HG03442 (cell line): Measurements from ENCODE around the gene CEP44.
A peak's percentile ranks its signal among the peaks of the same experiment; 100 is the strongest.
"Not testable (repeated sequence)": the region's sequence is repeated elsewhere in the genome, so short reads cannot be mapped to it uniquely, and the experiment has no call there.

Source experiments
- ATAC-seq: cut with Tn5 transposase; IDR thresholded peaks from one replicate; pipeline ENCODE4 v1.9.1; 2021; ENCODE audit warnings: mild to moderate bottlenecking, moderate library complexity; ENCODE audit not compliant: unreplicated experiment

CEP44 gene, protein sequence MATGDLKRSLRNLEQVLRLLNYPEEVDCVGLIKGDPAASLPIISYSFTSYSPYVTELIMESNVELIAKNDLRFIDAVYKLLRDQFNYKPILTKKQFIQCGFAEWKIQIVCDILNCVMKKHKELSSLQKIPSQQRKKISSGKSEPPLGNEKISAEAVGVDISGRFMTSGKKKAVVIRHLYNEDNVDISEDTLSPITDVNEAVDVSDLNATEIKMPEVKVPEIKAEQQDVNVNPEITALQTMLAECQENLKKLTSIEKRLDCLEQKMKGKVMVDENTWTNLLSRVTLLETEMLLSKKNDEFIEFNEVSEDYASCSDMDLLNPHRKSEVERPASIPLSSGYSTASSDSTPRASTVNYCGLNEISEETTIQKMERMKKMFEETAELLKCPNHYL

DNA sequence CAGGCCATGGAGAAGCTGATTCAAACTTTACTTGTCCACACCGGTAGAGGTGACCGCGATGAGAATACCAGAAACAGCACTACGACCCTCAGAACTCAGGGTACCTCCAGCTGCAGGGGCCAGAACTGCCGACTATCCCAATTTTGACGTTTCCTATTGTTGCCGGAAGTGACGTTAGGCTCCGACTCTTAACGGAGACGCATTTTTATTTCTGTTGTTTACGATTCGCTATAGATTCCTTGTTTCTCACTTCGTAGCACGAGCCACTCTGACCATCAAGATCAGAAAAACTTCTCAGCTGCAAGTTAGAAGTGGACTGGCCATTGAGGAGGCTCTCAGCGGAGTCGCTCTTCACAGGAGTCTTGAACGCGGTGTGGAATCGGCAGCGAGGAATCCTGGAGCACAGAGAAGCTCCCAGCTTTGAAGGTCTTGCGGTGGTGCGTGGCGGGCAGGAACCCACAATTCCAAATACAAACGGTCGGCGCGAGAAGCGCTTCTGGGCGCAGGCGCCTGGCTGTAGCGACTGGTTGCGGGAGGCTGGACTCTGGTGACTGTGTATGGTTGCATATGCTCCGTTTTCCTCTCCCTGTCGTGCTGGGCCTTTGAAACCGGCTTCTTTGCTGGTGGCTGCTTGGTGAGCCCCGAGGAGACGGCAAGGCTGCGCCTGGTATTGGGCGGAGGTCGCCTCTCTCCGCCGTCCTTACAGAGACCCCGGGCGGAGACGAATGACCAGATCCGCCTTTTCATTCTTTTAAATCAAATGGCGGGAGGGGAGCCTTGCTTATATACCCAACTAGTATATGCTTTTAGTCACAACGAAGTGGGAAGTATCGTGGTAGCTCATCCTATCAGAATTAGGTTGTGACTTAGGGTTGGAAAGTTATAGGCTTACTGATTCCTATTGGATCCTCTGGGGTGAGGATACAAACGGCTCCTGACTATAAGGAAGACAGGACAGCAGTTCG, at the start of gene CEP44, which contains the start of gene FBXO8:
TSS of gene CEP44 (plus strand) at position 405 of the 965 bp plus-strand sequence. CDS start 15,211 bp downstream, outside the sequence.
TSS of gene FBXO8 (minus strand) at position 161 of the 965 bp plus-strand sequence. CDS start 20,575 bp downstream, outside the sequence.
- peak; percentile 53 for ATAC-seq

DNA sequence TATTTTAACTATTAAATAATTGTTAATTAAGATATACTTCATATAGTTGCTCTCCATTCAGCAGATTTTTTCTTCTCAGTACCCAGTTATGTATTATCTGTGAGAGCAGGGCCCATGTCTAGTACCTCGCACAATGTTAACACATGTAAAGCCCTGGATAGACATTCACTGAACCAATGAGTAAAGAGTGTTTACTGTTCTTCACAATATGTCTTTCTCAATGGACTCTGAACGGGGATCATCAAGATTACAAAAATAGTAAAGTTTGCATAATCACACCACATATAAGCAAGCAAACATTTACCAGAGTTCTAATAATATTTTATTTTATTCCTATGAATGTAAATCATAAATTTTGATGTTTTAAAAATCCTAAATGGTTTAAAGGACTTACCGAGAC, 47.4 kb upstream of the CEP44 start:
- no peak for ATAC-seq

DNA sequence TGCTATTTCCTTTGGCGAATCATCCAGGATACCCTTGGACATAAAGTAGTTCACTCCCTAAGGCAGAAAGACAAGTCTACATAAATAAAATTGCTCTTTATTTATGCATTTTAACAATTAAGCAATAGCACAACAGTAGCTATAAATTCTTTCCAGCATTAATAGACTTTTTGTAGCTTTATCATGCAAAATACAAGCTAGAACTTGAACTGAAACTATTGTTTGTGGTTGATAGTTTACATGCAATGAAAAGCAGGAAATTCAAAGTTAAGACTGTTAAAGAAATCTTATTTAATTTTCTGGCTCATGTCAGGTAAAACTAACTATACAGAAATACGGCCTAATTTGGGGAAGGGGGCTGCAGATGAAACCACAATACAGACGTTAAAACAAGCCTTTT, 42.5 kb upstream of the CEP44 start:
- no peak for ATAC-seq

DNA sequence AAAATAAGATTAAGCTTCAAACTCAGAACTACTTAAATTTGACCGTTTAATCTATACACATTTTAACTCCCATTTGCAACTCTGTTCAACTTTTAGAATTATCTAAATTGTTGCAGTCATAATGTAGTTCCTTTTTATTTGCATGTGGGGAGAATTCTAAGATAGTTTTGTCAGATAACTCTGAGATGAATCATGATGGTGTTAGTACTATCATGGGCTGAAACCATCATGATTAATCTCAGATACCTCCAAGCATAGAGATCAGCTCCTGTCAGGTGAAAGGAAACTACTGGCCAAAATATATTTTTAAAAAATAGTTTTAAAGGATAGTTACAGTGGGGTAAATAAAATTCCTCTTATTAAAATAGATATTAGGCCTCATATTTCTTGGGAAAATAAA, 39.3 kb upstream of the CEP44 start:
- no peak for ATAC-seq

DNA sequence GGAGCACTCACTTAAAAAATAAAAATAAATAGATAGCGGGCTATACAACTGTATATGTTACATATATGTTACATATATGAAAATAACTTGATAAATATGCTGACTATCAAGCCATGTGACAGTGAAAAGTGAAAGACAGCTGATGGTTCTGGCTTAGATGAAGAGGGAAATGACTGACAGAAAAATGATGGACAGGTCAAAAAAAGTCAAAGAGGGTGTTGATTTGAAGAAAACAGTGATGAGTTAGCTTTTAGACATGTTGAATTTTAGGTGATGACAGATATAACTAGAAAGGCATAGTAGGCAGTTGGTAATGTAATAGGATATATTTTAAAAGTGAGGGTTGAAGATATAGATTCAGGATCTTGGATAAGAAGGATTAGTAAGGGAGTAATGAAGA, 38.0 kb upstream of the CEP44 start:
- no peak for ATAC-seq

DNA sequence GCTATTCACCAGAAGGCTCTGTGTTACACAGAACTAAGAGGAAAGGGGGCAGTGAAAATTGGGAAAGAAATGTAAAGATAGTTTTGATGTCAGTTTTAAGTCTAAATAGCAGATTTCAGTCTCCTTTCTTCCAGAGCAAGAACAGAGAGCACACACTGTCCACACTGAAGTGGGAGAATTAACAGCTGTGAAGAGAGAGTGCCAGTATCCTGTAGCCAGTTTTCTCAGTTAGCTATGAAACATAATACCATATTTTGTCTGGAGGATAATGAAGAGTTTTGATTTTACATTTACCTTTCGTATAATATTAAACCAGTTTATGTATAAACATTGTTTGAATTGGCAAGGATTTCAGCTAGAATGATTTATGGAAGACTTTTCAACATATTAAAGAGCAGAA, 35.3 kb upstream of the CEP44 start:
- no peak for ATAC-seq

DNA sequence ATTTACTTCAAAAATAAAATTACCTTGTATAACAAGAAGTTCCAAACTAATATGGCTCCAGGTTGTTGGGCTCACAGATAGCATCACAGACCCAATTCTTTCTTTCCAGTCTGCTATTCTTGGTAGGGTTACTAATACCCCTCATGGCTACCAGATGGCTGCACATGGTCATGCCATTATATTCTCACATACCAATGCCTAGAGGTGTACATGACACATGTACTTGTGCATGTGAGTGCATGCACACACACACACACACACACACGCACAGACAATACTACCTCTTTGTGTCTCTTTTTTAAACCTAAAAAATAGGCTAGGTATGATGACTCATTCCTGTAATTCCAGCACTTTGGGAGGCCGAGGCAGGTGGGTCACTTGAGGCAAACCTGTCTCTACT, 31.3 kb upstream of the CEP44 start:
- no peak for ATAC-seq

DNA sequence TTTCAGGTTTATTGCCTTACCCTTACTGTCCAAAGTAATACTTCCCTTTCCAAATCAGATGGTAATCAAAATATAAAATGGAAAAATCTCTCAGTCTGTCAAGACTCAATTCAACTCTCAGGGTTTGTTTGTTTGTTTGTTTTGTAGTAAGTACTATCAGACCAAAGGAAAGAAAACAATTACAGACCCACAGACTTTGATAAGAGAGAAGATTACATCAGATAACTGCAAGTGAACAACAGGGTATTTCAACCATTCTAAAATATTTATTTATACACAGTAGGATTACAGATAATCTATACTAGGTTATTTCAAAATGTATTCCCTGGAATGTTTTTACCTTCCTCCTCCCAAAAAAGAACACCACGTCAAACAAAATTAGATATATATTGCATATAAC, 29.1 kb upstream of the CEP44 start:
- no peak for ATAC-seq

DNA sequence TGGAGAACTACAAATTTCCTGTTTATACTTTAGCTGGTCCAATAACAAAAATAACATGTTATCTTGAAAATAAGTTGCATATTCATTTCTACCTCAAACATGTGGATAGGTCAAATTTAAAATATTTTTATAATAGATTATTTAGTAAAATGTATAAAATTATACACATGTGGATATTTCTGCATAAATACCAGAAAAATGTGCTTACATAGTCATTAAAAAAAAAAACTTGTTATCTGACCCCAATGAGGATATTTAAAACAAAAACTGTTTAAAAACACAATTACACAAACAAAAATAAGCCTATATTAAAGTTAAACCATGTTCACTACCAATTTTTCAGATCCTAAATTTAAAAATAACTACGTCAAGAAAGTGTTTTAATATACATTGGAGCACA, 28.3 kb upstream of the CEP44 start:
- ATAC-seq, result no peak

DNA sequence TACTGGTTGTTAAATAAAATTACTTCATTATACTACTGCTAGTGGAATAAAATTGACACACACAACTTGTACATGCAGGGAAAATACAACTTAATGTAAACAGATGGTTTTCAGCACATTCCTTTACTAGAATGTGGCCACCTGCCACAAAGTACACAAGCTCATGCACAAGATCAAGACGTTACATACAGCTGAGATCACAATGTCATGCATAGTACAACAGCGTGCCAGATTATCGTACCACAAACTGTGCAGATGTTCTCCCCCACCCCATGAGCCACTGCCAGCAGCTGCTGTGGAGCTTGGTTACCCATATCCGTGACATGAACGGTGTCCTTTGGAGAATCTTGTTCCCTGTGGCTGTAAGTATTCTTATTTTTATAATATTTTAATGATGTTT, 27.9 kb upstream of the CEP44 start:
- ATAC-seq, result no peak

DNA sequence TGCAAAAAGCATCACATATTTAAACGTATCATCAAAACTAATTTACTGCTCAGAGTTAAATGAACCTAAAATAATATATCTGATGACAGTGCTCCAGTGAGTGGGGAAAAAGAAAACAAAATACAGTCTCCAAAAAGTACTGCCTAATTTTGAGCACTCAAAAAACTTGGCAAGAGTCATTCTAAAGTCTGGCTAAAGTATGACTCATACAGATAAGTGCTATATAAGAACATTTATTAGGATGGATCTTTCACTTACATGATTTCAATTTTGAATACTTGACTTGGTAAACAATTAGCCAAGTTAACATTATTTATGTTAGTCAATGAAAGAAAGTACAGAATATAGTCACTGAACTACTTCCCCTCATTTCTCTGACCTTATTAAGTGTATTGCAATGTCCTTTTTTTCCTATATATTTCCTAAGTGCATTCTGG, 27.4 kb upstream of the CEP44 start:
- no peak for ATAC-seq

DNA sequence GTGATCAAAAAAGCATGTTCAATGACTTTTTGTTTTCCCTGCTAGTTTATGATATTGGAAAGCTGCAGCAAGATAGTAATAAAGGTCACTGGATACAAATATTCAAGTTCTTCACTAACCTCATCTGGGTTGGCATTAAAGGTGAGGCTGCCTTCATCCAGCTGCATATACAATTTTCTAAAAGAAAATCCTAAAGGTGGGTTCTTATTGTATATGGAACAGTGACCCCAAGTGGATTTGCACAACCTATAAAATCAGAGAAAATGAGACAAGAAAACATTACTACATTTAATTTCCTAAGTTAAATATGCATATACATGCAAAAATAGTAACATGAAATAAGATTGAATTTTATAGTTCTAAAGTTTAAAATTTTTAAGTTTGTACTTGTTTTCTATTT, 24.1 kb upstream of the CEP44 start:
- ATAC-seq, result no peak

DNA sequence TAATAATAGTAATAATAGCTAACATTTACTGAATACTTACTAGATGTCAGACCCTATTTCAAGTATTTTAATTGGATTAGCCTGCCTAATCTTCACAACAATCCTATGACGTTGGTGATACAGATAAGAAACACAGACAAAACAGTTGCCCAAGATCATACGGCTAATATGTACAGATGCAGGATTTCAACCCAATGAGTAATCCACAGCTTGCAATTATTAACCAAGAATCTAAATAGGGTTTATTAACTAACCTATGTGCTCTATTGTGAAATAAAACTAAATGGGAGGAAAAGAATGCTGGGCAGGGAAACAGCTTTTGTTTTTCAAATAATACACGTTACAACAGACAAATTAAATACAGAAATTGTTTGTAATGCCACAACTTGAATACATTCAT, 23.6 kb upstream of the CEP44 start:
- peak; percentile 45 for ATAC-seq

DNA sequence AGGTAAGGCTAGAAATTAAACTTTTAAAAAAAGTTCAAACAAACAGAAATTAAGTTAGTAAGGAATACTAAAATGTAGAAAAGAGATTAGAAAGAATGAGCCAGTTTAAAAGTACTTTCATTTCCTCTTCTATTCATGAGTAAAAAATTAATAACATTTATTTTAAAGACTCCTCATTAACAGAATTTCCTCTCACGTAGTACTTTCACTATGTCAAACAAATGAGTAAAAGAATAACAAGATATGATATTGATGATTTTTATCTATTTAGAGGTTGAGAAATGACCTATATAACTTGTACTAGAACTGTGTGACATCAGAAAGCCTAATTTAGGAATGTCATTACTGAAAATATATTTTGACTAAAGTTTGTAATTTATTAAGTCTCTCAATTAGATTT, 22.3 kb upstream of the CEP44 start:
- not testable (repeated sequence) for ATAC-seq

DNA sequence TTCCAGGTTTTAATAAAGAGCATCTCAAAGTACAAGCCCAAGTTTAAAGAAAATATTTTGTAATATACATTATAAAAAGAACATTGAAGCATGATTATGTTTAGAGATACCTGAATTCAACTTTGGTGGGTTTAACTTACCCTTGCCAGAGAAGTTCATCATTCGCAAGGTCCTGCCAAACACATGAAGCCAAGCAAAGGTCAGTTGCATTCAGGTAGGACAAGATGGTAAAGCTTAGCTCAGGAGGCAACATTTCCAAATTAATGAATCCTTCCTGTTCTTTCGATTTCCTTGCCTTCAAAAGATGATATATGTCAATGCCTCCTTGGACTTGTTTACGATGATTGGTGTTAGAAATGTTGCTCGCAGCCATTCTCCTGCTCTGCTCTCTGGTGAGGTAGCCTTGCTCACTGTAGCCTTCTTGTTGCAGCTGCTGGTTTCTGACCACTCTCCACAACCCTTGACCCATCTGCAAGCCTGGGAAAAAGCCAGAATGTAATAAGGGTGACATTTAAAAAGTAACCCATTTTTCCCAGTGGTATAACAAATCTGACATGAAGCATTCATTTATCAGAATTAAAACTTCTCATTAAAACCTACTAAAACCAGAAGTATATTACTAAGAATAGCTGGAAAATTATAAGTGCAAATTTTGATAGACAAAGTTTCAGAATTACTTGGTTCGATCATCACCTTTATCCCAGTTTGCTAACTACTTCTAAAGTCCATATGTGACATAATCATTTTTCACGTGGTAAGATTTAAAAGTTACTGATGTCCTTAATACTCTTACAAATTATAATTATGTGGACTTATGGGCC, 20.9 kb upstream of the CEP44 start:
- ATAC-seq, result no peak

DNA sequence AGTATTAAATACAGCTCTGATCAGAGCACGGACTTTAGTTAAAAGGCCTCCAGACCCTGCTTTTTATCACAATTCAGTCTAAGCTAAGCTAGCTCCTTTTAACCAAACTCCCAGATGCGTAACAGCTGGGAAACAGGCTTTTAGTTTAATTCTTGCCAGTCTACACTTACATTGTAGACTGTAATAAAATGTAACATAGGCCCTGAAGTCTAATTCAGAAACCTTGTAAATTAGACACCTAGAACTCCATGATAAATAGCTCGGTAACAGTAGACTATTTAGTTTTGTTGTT, 20.3 kb upstream of the CEP44 start:
- no peak for ATAC-seq

DNA sequence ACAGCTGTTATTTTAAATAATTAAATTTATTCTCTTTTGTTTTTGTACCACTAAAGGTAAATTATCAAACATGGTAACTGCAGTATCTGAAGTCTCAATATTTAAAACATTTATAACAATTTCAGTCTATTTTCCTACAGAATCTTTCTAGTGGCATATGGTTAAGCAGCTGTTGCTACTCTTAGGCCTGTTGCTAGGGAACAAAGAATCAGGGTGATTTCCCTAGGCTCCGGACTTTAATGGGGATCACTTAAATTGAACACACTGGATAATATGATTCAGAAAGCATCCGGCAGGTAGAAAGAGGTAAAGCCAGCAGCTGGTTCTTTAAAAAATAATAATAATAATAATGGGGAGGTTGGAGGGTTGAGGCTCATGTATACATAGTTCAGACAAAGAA, 17.8 kb upstream of the CEP44 start:
- ATAC-seq, result no peak

DNA sequence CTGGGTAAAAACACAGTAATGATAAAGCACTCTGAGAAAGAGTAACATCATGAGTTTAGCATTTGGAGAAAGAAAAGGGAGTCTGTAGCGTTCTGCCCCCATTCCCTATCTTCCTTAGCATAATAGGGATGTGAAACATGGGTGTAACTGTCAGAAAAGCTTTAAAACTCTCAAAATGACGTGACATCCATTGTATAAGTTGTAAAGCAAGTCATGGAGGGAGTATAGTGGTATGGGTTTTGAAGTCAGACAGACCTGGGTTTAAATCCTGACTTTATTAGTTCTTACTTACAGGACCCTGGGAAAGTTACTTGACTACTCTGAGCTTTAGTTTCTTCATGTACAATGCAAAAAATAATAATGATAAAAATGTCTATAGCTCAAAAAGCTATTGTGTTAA, 17.3 kb upstream of the CEP44 start:
- ATAC-seq, result no peak

DNA sequence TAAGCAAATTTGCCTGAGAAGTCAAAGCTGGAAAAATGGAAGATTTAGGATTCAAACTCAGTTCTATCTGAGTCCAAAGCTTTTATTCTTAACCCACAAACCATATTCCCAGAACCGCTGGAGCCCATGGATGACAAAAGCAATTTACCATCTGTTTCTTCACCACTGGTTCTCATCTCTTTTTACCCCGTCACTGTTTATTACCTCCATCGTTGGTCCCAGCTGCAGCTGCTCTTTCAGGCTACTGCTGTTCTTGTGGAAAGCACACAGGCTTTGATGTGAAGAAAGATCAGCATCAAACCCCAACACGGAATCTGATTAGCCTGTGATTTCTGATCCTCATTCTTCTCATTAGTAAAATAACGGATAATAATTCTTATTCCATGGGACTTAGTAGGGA, 9.8 kb upstream of the CEP44 start:
- no peak for ATAC-seq

DNA sequence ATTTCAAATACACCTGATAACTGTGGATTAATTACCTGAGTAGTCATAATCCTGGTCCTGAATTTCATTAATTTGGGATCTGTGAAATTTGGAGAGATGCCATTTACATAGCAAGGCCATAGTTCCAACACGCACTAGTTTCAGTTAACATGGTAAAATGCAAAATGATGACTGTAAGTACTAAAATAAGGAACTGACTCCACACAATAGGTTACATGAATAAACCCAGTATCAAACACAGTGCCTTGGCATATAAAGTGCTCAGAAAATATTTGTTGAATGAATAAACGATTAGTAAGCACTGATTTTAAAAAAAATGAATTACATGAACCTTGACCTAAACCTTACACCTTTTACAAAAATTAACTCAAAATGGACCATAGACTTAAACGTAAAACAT, 9.3 kb upstream of the CEP44 start:
- ATAC-seq, result no peak

DNA sequence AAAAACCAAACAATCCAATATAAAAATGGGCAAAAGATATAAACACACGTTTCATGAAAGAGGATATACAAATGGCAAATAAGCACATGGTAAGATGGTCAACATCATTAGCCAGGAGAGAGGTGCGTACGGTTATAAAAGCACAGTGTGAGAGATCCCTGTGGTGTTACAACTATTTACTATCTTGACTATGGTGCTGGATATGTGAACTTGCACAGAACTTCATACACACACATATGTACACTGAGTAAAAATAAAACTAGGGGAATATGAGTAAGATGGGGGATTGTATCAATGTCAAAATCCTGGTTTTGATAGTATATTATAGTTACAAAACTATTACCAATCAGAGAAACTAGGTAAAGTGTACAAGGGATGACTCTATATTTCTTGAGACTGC, 8.6 kb upstream of the CEP44 start:
- ATAC-seq, result no peak
